K562 (cell line): ENCODE results near the gene ZNF438. TPM values are rescaled to one million over a fixed set of nuclear protein-coding genes. Genes with fewer than 3 reads are reported as not detected.

Source experiments
- ATAC-seq: fragments of 200-7000 bp; cut with Tn5 transposase; 3 replicates; pipeline ENCODE4 v1.9.1; 2020; ENCODE audit warnings: moderate library complexity
- BruUV-seq: library from RNA; stranded (reverse); fragments of 400-500 nt; replicated peaks from 2 replicates; lab custom pipeline; 2021; lab: Mats Ljungman, UMichigan
- CTCF ChIA-PET: fragments of 300-600 bp; formaldehyde crosslinking; extraction: SDS; loops from one replicate; lab custom pipeline; 2021; ENCODE audit warnings: low intra/inter-chr PET ratio; lab: Yijun Ruan, JAX
- POLR2A ChIA-PET: fragments of 300-600, 350-650 bp; sonication (Branson Sonifier 250); formaldehyde crosslinking; extraction: SDS; loops from one replicate; lab custom pipeline; 2021; ENCODE audit warnings: antibody characterized with exemption, inconsistent platforms; lab: Yijun Ruan, JAX
- DNase-seq, 4 experiments: peaks; one replicate each; pipeline versions ENCODE4 v3.0.0 to v3.0.0-alpha.2; 2011 to 2018; ENCODE audit warnings: low spot score in 3 of 4, mixed read lengths in 3 of 4; ENCODE audit errors: extremely low read depth in 1 of 4
- FAIRE-seq: peaks from 2 replicates; lab custom pipeline; 2011; peaks lifted over from hg19 to GRCh38; lab: Jason Lieb, UNC
- H2AFZ ChIP-seq: 2 replicates; pipeline ENCODE4 v1.6.0; 2011; ENCODE audit warnings: low read depth, low read length, control low read depth, inconsistent platforms
- H3K27ac ChIP-seq: fragments of 200-600 bp; 3 replicates; pipeline ENCODE4 v1.8.0; 2011; ENCODE audit warnings: low read depth, mild to moderate bottlenecking, control low read depth, inconsistent platforms, low read length, moderate library complexity, mixed read lengths; ENCODE audit errors: extremely low read depth
- H3K27me3 ChIP-seq, 2 experiments: fragments of 300-600 bp in 1 of 2; 2 replicates in 1 of 2; 3 replicates in 1 of 2; pipeline versions ENCODE4 v1.6.0 to v1.8.0; 2011; ENCODE audit warnings: inconsistent platforms in 2 of 2, low read length in 2 of 2, mild to moderate bottlenecking in 1 of 2, mixed read lengths in 1 of 2, moderate library complexity in 1 of 2; ENCODE audit not compliant: control insufficient read depth in 2 of 2, insufficient read depth in 2 of 2
- H3K36me3 ChIP-seq: fragments of 300-600 bp; 3 replicates; pipeline ENCODE4 v1.8.0; 2011; ENCODE audit warnings: mild to moderate bottlenecking, low read length, inconsistent platforms; ENCODE audit not compliant: control insufficient read depth, insufficient read depth
- H3K4me1 ChIP-seq, 2 experiments: fragments of 200-600 bp in 1 of 2; replicated peaks in 1 of 2; 2 replicates in 1 of 2; 3 replicates in 1 of 2; pipeline versions ENCODE4 v1.5.1 to v1.8.0; 2011; ENCODE audit warnings: inconsistent platforms in 2 of 2, low read length in 2 of 2, mild to moderate bottlenecking in 1 of 2, mixed read lengths in 1 of 2, moderate library complexity in 1 of 2; ENCODE audit not compliant: control insufficient read depth in 2 of 2, insufficient read depth in 2 of 2
- H3K4me2 ChIP-seq: 2 replicates; pipeline ENCODE4 v1.6.1; 2011; ENCODE audit warnings: low read length, control low read depth, inconsistent platforms, mixed read lengths; ENCODE audit not compliant: insufficient read depth
- H3K4me3 ChIP-seq: fragments of 200-600 bp; sonication (generic), shearing (Covaris generic); 2 replicates; pipeline ENCODE4 v1.5.1; 2016; ENCODE audit warnings: control low read depth, inconsistent platforms
- H3K79me2 ChIP-seq: fragments of 200-600 bp; 3 replicates; pipeline ENCODE4 v1.8.0; 2011; ENCODE audit warnings: low read length, inconsistent platforms; ENCODE audit not compliant: control insufficient read depth, insufficient read depth
- H3K9ac ChIP-seq, 2 experiments: 2 replicates each; pipeline versions ENCODE4 v1.6.0 to v1.6.1; 2011; ENCODE audit warnings: low read depth in 2 of 2, low read length in 2 of 2, control low read depth in 1 of 2, inconsistent platforms in 1 of 2, mild to moderate bottlenecking in 1 of 2, mixed read lengths in 1 of 2; ENCODE audit not compliant: insufficient read depth in 1 of 2
- H3K9me1 ChIP-seq: one replicate; pipeline ENCODE4 v1.6.0; 2011; ENCODE audit warnings: inconsistent platforms, mild to moderate bottlenecking, low read length, moderate library complexity; ENCODE audit not compliant: control insufficient read depth, insufficient read depth
- H3K9me3 ChIP-seq: replicated peaks from 2 replicates; pipeline ENCODE4 v1.5.1; 2011; ENCODE audit warnings: low read depth, low read length, inconsistent platforms; ENCODE audit not compliant: control insufficient read depth, insufficient read depth
- H4K20me1 ChIP-seq: replicated peaks from 2 replicates; pipeline ENCODE4 v1.6.1; 2011; ENCODE audit warnings: low read length, inconsistent platforms, mixed read lengths; ENCODE audit not compliant: control insufficient read depth, insufficient read depth
- ETS1 ChIP-seq: conservative IDR thresholded peaks from 2 replicates; pipeline ENCODE4 v1.6.1; 2011; ENCODE audit warnings: low read depth, mild to moderate bottlenecking, low read length; ENCODE audit not compliant: control insufficient read depth
- GTF2F1 ChIP-seq: IDR thresholded peaks from 2 replicates; pipeline ENCODE4 v1.6.1; 2011; ENCODE audit warnings: low read depth, low read length, improper control_type of control experiment
- MAFF ChIP-seq: IDR thresholded peaks from 2 replicates; pipeline ENCODE4 v1.6.1; 2012; ENCODE audit warnings: low read length, improper control_type of control experiment
- NFRKB ChIP-seq: fragments of 450-650 bp; IDR thresholded peaks from 2 replicates; pipeline ENCODE4 v1.6.1; 2016; ENCODE audit warnings: low read depth
- RBBP5 ChIP-seq: fragments of 200-600 bp; sonication (generic); IDR thresholded peaks from 2 replicates; pipeline ENCODE4 v1.6.1; 2012; ENCODE audit warnings: borderline replicate concordance, mild to moderate bottlenecking, low read length, control low read depth, inconsistent platforms; ENCODE audit not compliant: insufficient read depth, poor library complexity, severe bottlenecking
- ZNF395 ChIP-seq: fragments of 200-800 bp; sonication (Bioruptor generic); IDR thresholded peaks from 2 replicates; pipeline ENCODE4 v1.6.1; 2017; ENCODE audit warnings: missing genetic modification characterization, missing compliant biosample characterization
- WGBS: fragments of 100-300 bp; shearing (Covaris generic); methylation state at CpG from one replicate; pipeline ENCODE4 v1.1.6; 2016; ENCODE audit warnings: low coverage, mixed read lengths; ENCODE audit not compliant: insufficient coverage; ENCODE audit errors: missing lambda C conversion rate; 5-methylcytosine and 5-hydroxymethylcytosine counted together
- in situ Hi-C: fragments of 300-500 bp; cut with MboI; formaldehyde crosslinking; loops from 4 replicates; pipeline ENCODE4 v1.15.0; 2018; ENCODE audit warnings: inconsistent platforms, mixed read lengths
- intact Hi-C: fragments of 100-400 bp; cut with micrococcal nuclease; formaldehyde crosslinking; loops from 2 replicates; pipeline ENCODE4 v1.14.2; 2022
- polyA plus RNA-seq, 8 experiments: library from polyadenylated mRNA; depleted of rRNA in 4 of 8; stranded (reverse) in 5 of 8; unstranded in 3 of 8; fragments of >200 nt; fragmentation: Nextera tagmentation in 2 of 8; fragmentation: Illumina TruSeq in 1 of 8; extraction: Ambion mirVana in 2 of 8; extraction: Trizol in 1 of 8; gene quantifications; 2 replicates each; pipeline versions ENCODE4 v1.2.1 to v1.2.3, GENCODE V29; 2011 to 2014; ENCODE audit warnings: inconsistent platforms in 1 of 8, missing spikeins in 1 of 8
- total RNA-seq, 7 experiments: library from RNA; depleted of rRNA in 6 of 7; stranded (reverse); fragments of >200 nt in 6 of 7; fragmentation: Illumina TruSeq in 2 of 7; extraction: Trizol in 2 of 7; gene quantifications; 2 replicates each; pipeline versions ENCODE4 v1.2.1 to v1.2.3, GENCODE V29; 2011 to 2021; ENCODE audit warnings: low replicate concordance in 1 of 7

ZNF438 gene
- total and polyA plus RNA-seq, 9 of the 15 experiments (the other 6 are each of a cell fraction or from before 2014, with no cell fraction given), result 0.45 to 1.5 (median 0.91) TPM

GRCh38 chr10:31031205-31031557, 484 bp downstream of the ZNF438 start:
- Histone ChIP-seq H4K20me1 (no peaks in the 10 kb centered on the region), H3K27ac (peak overlapping the region; percentile 97), H3K9me1 (no peaks in the 10 kb centered on the region), H3K9ac (peak overlapping the region; percentile 85 to 91), H3K4me1 (peaks cover 8 to 18% of the 10 kb centered on the region in 2 experiments; a peak in 4 of 5 replicates), H3K9me3 (no peaks in the 10 kb centered on the region), H3K4me2 (peak overlapping the region; percentile 95), H2AFZ (peak overlapping the region; percentile 100), H3K27me3 (peaks cover 0 to 3% of the 10 kb centered on the region in 2 experiments; a peak in 1 of 5 replicates), H3K36me3 (no peaks in the 10 kb centered on the region), H3K4me3 (peak overlapping the region; percentile 67), H3K79me2 (no peaks in the 10 kb centered on the region)
- FAIRE-seq, result no peak
- WGBS, result 7% methylated on average over 4 of the region's 5 CpGs
- ChIA-PET POLR2A (interaction anchor here (1.3 to 1.4 kb wide), 2 partner anchors 15 to 21 kb away, joined by 3 to 8 read pairs; no protein-coding TSS in a partner anchor), CTCF (no interaction called here)
- in situ Hi-C loops, result no loop called here
- DNase-seq, result no peak
- ATAC-seq, result no peak
- BruUV-seq, result no TSS peak
- intact Hi-C loops, result no loop called here
- 0 out of 2 replicates have a peak, but pooled peaks have one; percentile 19 for TF ChIP-seq ZNF395 (CRISPR knock-in tag)
- TF ChIP-seq NFRKB, result no peak

GRCh38 chr10:31030800-31031199, 865 bp downstream of the ZNF438 start:
- BruUV-seq, result TSS peak; percentile 48
- Histone ChIP-seq H3K79me2 (no peaks in the 10 kb centered on the region), H3K9me3 (no peaks in the 10 kb centered on the region), H3K4me2 (peak overlapping the region; percentile 95), H4K20me1 (no peaks in the 10 kb centered on the region), H3K4me3 (peak overlapping the region; percentile 67), H2AFZ (peak overlapping the region; percentile 100), H3K27ac (no peak overlapping the region; the same call in 1 of the 3 replicates)
- POLR2A ChIA-PET, result no interaction called here
- no peak for FAIRE-seq
- no peak for TF ChIP-seq RBBP5
- no peak for TF ChIP-seq GTF2F1
- no peak for TF ChIP-seq MAFF
- no peak for TF ChIP-seq ETS1
- TF ChIP-seq, all 486 proteins: peak for 0
- WGBS, result 75% methylated on average over 8 of the region's 8 CpGs
- H3K9ac ChIP-seq, result peak overlapping the region in 1 of 2 experiments; percentile 85; a peak in 2 of 4 replicates
- peaks cover 8 to 18% of the 10 kb centered on the region in 2 experiments; a peak in 4 of 5 replicates for H3K4me1 ChIP-seq
- no peak for DNase-seq
- no peak for ATAC-seq
- H3K36me3 ChIP-seq, result no peaks in the 10 kb centered on the region
- H3K27me3 ChIP-seq, result peaks cover 0 to 3% of the 10 kb centered on the region in 2 experiments; a peak in 1 of 5 replicates
- H3K9me1 ChIP-seq, result no peaks in the 10 kb centered on the region
- intact Hi-C loops (no loop called here), in situ Hi-C loops (no loop called here)
- CTCF ChIA-PET, result interaction anchor here (0.6 kb wide), 1 partner anchor 277 kb away, joined by 3 read pairs; no protein-coding TSS in a partner anchor
